ENCODE data around the gene LGR4.
"Not testable (repeated sequence)": the region's sequence is repeated elsewhere in the genome, so short reads cannot be mapped to it uniquely, and the experiment has no call there.

LGR4 gene

GRCh38 chr11:27456140-27456794 is 16.3 kb downstream of the LGR4 start:
- no peak for DNase-seq

- no peak for DNase-seq
These were observed 16.9 kb downstream of the LGR4 start for GRCh38 chr11:27455667-27456066.

GRCh38 chr11:27453701-27454100 is 18.9 kb downstream of the LGR4 start:
- DNase-seq = no peak

- DNase-seq = no peak
These were observed 20.4 kb downstream of the LGR4 start for GRCh38 chr11:27452147-27452546.

GRCh38 chr11:27451244-27451965 is 21.2 kb downstream of the LGR4 start:
- peak in 1 of 2 experiments; percentile 45 for DNase-seq

GRCh38 chr11:27448184-27448540 is 24.4 kb downstream of the LGR4 start:
- not testable (repeated sequence) for DNase-seq

GRCh38 chr11:27447288-27448183 is 25.1 kb downstream of the LGR4 start:
- DNase-seq = no peak

GRCh38 chr11:27445625-27446024 is 27.0 kb downstream of the LGR4 start:
- no peak for DNase-seq

- peak; percentile 86 to 96 for DNase-seq
These were observed 27.8 kb downstream of the LGR4 start for GRCh38 chr11:27444801-27445215.

GRCh38 chr11:27443746-27444507 is 28.7 kb downstream of the LGR4 start:
- peak; percentile 87 to 99 for DNase-seq

GRCh38 chr11:27443227-27443626 is 29.4 kb downstream of the LGR4 start:
- peak in 1 of 2 experiments; percentile 34 for DNase-seq

GRCh38 chr11:27440090-27440489 is 32.5 kb downstream of the LGR4 start:
- DNase-seq = no peak

GRCh38 chr11:27438595-27438981 is 34.0 kb downstream of the LGR4 start:
- no peak for DNase-seq

- DNase-seq = no peak
These were observed 34.6 kb downstream of the LGR4 start for GRCh38 chr11:27437829-27438594.

GRCh38 chr11:27436916-27437315 is 35.7 kb downstream of the LGR4 start:
- DNase-seq = no peak

- DNase-seq = no peak
These were observed 38.8 kb downstream of the LGR4 start for GRCh38 chr11:27433742-27434141.

GRCh38 chr11:27431808-27432207 is 40.8 kb downstream of the LGR4 start:
- peak; percentile 33 to 78 for DNase-seq

GRCh38 chr11:27429761-27430393 is 42.7 kb downstream of the LGR4 start:
- DNase-seq = peak; percentile 81 to 91

- DNase-seq = no peak
These were observed 45.2 kb downstream of the LGR4 start for GRCh38 chr11:27427183-27427980.

GRCh38 chr11:27425814-27426213 is 46.8 kb downstream of the LGR4 start:
- DNase-seq = no peak

GRCh38 chr11:27423125-27423524 is 49.5 kb downstream of the LGR4 start:
- peak; percentile 26 to 45 for DNase-seq

Data from NCI-H2081 (cell line).